Fibroblast of villous mesenchyme (primary cell): ENCODE data around the gene CTNNA3. TPM values are rescaled to one million over a fixed set of nuclear protein-coding genes. Genes with fewer than 3 reads are reported as not detected.

Experiments used
- DNase-seq: peaks from one replicate; pipeline ENCODE4 v3.0.0-alpha.2; 2010; ENCODE audit warnings: low read depth
- H3K4me3 ChIP-seq: 2 replicates; pipeline ENCODE4 v1.5.1; 2011; ENCODE audit warnings: low read depth, mild to moderate bottlenecking, low read length
- total RNA-seq: library from RNA; depleted of rRNA; stranded (reverse); fragments of >200 nt; gene quantifications from 2 replicates; pipeline ENCODE4 v1.2.3, GENCODE V29; 2012
- TF ChIP-seq, protein P1 (sequence below): IDR thresholded peaks from 2 replicates; pipeline ENCODE4 v1.5.1; 2012; ENCODE audit warnings: low read depth, mild to moderate bottlenecking, low read length; ENCODE audit not compliant: insufficient read depth

Gene CTNNA3
- total RNA-seq, 1 donor = not detected

DNA sequence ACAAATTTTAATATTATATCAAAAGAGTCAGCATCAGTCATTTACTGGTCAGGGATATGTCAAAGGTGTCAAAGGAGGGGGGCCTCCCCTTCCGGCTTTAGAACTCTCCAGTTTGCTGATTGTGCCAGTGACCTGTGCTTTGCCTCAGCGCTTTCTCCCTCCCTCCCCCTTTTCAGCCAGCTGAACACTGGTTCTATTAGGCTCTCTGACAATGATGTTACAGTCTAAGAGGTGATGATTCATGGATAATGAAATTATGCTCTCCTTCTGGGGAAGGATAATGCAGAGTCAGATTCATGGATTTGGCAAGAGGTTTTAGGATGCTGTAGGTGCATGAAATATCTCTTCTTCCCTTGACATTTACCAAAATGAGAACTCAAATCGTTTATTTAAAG is 764.0 kb downstream of the CTNNA3 start:
- H3K4me3 ChIP-seq = no peak overlapping the region
- TF ChIP-seq, protein P1, sequence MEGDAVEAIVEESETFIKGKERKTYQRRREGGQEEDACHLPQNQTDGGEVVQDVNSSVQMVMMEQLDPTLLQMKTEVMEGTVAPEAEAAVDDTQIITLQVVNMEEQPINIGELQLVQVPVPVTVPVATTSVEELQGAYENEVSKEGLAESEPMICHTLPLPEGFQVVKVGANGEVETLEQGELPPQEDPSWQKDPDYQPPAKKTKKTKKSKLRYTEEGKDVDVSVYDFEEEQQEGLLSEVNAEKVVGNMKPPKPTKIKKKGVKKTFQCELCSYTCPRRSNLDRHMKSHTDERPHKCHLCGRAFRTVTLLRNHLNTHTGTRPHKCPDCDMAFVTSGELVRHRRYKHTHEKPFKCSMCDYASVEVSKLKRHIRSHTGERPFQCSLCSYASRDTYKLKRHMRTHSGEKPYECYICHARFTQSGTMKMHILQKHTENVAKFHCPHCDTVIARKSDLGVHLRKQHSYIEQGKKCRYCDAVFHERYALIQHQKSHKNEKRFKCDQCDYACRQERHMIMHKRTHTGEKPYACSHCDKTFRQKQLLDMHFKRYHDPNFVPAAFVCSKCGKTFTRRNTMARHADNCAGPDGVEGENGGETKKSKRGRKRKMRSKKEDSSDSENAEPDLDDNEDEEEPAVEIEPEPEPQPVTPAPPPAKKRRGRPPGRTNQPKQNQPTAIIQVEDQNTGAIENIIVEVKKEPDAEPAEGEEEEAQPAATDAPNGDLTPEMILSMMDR = no peak
- DNase-seq = no peak

DNA sequence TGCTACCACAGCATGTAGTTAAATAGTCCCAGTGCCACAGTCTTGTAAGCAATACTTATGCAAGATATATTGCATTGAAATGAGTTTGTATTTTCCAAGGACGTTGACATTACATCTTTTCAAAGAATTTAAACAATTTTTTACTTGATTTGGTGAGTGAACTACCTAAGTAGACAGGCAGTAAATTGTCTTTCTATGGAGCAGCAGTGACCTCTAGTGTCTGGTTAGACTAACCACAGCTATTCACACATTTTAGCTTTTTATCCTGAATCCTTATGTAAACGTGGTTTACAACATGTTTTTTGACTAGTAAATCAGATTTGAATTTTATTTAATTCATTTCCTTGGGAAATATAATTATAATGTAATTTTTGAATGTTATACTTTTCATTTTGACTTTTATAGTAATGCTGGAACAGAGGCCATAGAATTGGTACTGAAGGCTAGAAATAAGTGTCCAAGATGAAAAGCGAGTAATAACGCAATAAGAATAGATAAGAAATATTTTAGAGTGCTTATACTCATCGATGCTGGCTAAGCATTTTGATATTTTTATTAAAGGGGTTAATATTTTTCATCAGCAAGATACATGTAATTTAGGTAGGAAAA is 764.6 kb downstream of the CTNNA3 start:
- DNase-seq = peak; percentile 80
- no peak overlapping the region for H3K4me3 ChIP-seq
- TF ChIP-seq, protein P1 = peak; percentile 82

DNA sequence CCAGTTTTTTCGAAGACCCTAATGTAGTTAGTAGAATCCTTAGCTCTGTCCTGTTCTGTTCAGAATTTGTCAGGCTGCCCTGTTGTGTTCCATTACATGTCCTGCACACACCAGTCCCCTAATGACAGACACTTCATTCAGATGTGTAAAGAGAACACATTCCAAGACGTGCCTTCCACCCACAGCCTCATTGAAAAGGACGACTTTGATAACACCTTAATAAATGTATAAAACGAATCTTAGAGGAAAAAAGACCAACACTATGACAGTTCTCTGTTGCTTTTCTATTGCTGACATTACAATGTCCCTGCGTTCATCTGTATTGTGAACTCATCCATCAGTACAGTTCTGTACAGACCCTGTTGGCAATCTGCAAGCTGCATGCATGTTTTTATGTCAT is 766.6 kb downstream of the CTNNA3 start:
- DNase-seq = no peak
- H3K4me3 ChIP-seq = no peak overlapping the region
- TF ChIP-seq, protein P1 = no peak

DNA sequence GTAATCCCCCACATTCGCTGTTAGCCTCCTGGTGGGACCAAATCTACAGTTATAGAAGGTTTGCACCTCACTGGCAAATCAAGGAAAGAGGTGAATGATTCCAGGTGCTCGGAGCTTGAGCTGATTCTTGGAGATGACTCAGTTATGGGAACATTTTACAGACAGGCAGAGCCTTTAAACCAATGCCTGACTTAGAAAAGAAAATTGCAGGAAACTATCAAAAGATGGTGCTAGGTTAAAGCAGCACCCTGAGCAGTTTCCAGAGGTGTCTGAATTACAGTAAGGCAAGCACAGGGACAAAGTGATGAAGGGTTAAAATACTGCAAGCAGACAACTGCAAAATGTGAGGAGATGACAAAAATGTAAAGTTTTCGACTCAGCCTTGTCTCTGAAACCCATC is 767.2 kb downstream of the CTNNA3 start:
- DNase-seq = no peak
- TF ChIP-seq, protein P1 = no peak

DNA sequence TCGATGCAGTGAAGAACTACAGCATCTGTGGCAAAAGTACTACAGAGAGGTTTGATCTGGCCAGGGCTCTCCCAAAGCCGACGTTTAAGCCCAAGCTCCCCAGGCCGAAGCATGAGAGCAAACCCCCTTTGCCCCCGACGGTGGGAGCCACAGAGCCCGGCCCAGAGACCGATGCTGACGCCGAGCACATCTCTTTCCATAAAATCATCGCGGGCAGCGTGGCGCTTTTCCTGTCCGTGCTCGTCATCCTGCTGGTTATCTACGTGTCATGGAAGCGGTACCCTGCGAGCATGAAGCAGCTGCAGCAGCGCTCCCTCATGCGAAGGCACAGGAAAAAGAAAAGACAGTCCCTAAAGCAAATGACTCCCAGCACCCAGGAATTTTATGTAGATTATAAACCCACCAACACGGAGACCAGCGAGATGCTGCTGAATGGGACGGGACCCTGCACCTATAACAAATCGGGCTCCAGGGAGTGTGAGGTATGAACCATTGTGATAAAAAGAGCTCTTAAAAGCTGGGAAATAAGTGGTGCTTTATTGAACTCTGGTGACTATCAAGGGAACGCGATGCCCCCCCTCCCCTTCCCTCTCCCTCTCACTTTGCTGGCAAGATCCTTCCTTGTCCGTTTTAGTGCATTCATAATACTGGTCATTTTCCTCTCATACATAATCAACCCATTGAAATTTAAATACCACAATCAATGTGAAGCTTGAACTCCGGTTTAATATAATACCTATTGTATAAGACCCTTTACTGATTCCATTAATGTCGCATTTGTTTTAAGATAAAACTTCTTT is 767.8 kb downstream of the CTNNA3 start:
- no peak for DNase-seq
- H3K4me3 ChIP-seq = no peak overlapping the region
- TF ChIP-seq, protein P1 = no peak

More for the DNA sequence above, 767.2 kb downstream of the CTNNA3 start:
- no peak overlapping the region for H3K4me3 ChIP-seq

DNA sequence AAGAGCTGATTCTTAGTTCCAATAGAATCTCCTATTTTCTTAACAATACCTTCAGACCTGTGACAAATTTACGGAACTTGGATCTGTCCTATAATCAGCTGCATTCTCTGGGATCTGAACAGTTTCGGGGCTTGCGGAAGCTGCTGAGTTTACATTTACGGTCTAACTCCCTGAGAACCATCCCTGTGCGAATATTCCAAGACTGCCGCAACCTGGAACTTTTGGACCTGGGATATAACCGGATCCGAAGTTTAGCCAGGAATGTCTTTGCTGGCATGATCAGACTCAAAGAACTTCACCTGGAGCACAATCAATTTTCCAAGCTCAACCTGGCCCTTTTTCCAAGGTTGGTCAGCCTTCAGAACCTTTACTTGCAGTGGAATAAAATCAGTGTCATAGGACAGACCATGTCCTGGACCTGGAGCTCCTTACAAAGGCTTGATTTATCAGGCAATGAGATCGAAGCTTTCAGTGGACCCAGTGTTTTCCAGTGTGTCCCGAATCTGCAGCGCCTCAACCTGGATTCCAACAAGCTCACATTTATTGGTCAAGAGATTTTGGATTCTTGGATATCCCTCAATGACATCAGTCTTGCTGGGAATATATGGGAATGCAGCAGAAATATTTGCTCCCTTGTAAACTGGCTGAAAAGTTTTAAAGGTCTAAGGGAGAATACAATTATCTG is 768.6 kb downstream of the CTNNA3 start:
- no peak overlapping the region for H3K4me3 ChIP-seq
- no peak for DNase-seq
- TF ChIP-seq, protein P1 = no peak
